ENCODE data around the gene ZSCAN9. TPM values are rescaled to one million over a fixed set of nuclear protein-coding genes. Genes with fewer than 3 reads are reported as not detected.

ZSCAN9 gene
- total RNA-seq, 4 donors from 2014 or later: 17.6 to 38.9 (median 24.6) TPM

DNA sequence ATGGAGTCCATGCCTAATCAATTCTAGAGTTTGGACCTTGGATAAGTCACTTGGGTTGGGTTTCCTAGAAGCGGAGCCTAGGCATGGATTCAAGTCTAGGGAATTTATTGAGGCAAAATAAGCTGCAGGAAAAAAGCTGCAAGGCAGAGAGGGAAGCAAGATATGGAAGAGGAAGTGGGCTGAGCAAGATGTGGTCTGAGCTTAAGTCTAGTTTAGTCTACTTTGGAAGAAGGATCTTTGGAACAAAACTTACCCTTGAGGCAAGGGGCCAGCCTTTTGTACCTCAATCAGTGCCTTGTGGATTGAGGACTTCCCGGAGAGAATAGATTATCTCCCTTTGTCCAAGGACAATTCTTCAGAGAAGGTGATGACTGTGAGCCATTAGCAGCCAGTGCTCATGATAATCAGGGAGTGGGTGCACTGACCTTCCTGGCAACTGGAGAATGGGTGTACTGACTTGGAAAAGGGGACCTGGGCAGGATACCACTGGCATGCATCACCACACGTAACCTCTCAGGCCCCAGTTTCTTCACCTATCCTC is 10.9 kb downstream of the ZSCAN9 start:
- intact Hi-C loops (cut with DNase I; ENCODE audit: low total_unique reads): no loop called here
- DNase-seq: no peak
- Histone ChIP-seq H3K4me3 (no peak overlapping the region), H3K27ac (no peak overlapping the region), H3K9me3 (no peaks in the 10 kb centered on the region), H3K36me3 (no peaks in the 10 kb centered on the region), H3K4me1 (no peaks in the 10 kb centered on the region), H3K27me3 (no peaks in the 10 kb centered on the region)
- no peak for TF ChIP-seq POLR2A (IDR thresholded peaks at IDR 0.05)
- TF ChIP-seq, protein P1, sequence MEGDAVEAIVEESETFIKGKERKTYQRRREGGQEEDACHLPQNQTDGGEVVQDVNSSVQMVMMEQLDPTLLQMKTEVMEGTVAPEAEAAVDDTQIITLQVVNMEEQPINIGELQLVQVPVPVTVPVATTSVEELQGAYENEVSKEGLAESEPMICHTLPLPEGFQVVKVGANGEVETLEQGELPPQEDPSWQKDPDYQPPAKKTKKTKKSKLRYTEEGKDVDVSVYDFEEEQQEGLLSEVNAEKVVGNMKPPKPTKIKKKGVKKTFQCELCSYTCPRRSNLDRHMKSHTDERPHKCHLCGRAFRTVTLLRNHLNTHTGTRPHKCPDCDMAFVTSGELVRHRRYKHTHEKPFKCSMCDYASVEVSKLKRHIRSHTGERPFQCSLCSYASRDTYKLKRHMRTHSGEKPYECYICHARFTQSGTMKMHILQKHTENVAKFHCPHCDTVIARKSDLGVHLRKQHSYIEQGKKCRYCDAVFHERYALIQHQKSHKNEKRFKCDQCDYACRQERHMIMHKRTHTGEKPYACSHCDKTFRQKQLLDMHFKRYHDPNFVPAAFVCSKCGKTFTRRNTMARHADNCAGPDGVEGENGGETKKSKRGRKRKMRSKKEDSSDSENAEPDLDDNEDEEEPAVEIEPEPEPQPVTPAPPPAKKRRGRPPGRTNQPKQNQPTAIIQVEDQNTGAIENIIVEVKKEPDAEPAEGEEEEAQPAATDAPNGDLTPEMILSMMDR (IDR thresholded peaks at IDR 0.05): no peak

DNA sequence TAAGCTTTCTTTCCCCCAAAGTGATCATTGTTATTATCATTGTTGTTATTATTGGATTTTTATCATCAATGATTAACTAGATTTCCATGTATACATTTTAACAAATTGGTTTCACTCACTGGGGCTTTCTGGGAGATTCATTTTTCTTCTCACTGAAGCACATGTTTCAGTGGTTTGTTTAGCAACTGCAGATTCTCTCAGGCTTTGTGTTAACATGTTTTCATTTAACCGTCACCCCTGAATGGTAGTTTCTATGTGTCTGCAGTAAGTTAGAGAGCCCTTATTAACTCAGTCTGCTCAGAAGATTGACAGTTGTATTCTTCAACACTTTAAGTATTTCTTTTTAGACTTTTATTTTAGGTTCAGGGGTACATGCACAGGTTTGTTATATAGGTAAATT is 14.6 kb downstream of the ZSCAN9 start:
- TF ChIP-seq, protein P1 (IDR thresholded peaks at IDR 0.05): no peak
- no peak for TF ChIP-seq POLR2A (IDR thresholded peaks at IDR 0.05)
- no peaks in the 10 kb centered on the region for H3K36me3 ChIP-seq
- no peaks in the 10 kb centered on the region for H3K4me1 ChIP-seq
- no peak overlapping the region for H3K4me3 ChIP-seq
- DNase-seq: no peak
- intact Hi-C loops (cut with DNase I; ENCODE audit: low total_unique reads): no loop called here
- H3K27me3 ChIP-seq: no peaks in the 10 kb centered on the region
- H3K9me3 ChIP-seq: no peaks in the 10 kb centered on the region
- no peak overlapping the region for H3K27ac ChIP-seq

DNA sequence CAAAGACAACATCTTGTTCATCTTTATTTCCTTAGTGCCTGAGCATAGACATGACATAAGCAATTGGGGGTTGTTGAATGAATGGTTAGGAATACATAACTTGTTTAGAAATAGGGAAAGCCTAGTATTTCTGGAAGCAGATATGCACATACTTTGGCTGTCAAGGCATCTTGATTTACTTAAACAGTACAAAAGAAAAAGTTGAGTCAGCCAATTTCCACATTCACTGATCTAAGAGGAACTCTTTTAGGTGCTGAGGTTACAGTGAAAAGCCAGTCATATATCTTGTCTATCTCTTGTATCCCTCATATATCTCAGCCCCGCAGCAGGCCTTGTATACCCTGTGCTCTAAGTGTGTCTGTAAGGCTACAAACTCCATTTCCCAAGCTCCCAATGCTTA is 15.4 kb downstream of the ZSCAN9 start:
- intact Hi-C loops (cut with DNase I; ENCODE audit: low total_unique reads): no loop called here
- H3K9me3 ChIP-seq: no peaks in the 10 kb centered on the region
- DNase-seq: no peak
- H3K4me3 ChIP-seq: no peak overlapping the region
- H3K36me3 ChIP-seq: no peaks in the 10 kb centered on the region
- H3K27me3 ChIP-seq: no peaks in the 10 kb centered on the region
- H3K27ac ChIP-seq: no peak overlapping the region
- no peaks in the 10 kb centered on the region for H3K4me1 ChIP-seq
- TF ChIP-seq, protein P1 (IDR thresholded peaks at IDR 0.05): no peak
- no peak for TF ChIP-seq POLR2A (IDR thresholded peaks at IDR 0.05)

DNA sequence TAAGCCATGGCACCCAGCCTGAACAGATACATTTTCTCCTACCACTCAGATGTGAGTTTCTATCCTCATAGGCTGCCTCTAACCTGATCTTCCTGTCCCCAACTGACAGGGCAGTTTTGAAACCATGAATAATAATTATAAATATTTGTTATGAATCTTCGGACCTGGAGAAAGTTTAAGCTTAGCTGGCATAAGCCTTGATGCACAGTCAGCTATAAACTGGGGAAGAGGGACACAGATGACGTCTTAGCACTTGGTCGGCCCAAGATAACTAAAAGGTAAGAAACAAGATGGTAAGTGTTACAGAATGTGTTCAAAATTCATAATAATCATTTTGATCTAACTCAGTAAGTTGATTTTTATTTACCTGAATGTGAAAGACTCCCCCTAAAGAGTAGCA is 18.9 kb downstream of the ZSCAN9 start:
- Histone ChIP-seq H3K27ac (no peak overlapping the region), H3K9me3 (no peaks in the 10 kb centered on the region), H3K4me1 (no peaks in the 10 kb centered on the region), H3K4me3 (no peak overlapping the region), H3K27me3 (no peaks in the 10 kb centered on the region), H3K36me3 (no peaks in the 10 kb centered on the region)
- TF ChIP-seq POLR2A (IDR thresholded peaks at IDR 0.05): no peak
- TF ChIP-seq, protein P1 (IDR thresholded peaks at IDR 0.05): no peak
- no peak for DNase-seq
- intact Hi-C loops (cut with DNase I; ENCODE audit: low total_unique reads): no loop called here

DNA sequence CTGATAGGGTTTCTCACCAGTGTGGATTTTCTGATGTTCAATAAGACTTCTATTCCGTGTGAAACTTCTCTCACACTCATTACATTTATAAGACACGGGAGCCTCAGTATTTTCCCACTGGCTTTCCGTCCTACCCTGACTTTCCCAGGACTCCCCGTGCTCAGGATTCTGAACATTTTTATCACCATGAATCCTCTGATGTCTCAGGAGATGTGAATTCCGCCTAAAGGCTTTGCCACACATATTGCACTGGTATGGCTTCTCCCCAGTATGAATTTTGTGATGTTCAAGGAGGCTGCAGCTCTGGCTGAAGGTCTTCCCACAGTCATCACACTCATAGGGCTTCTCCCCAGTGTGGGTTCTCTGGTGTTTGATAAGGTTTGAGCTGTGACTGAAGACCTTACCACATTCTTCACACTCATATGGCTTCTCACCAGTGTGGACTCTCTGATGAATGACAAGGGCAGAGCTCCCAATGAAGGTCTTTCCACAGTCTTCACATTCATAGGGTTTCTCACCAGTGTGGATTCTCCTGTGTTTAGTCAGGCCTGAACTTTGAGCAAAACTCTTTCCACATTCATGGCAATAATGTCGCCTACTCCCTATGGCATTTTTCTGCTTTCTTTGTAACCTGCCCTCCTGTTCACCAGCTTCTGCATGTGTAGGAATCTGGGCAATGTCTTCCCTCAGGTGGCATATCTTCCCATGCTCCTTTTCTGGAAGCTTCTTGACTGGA is 20.3 kb downstream of the ZSCAN9 start:
- DNase-seq: no peak
- intact Hi-C loops (cut with DNase I; ENCODE audit: low total_unique reads): no loop called here
- Histone ChIP-seq H3K9me3 (no peaks in the 10 kb centered on the region), H3K36me3 (no peaks in the 10 kb centered on the region), H3K4me3 (no peak overlapping the region), H3K4me1 (no peaks in the 10 kb centered on the region), H3K27ac (no peak overlapping the region), H3K27me3 (no peaks in the 10 kb centered on the region)
- TF ChIP-seq, protein P1 (IDR thresholded peaks at IDR 0.05): no peak
- TF ChIP-seq POLR2A (IDR thresholded peaks at IDR 0.05): no peak

Measured in uterus (tissue), 4 donors.